Mucosa of gallbladder (tissue), 1 donor: Measurements from ENCODE around the gene SVBP. TPM values are rescaled to one million over a fixed set of nuclear protein-coding genes. Genes with fewer than 3 reads are reported as not detected.
"Not testable (repeated sequence)": the region's sequence is repeated elsewhere in the genome, so short reads cannot be mapped to it uniquely, and the experiment has no call there.

Source experiments
- DNase-seq: peaks from one replicate; pipeline ENCODE4 v3.0.0-alpha.2; 2020; ENCODE audit warnings: low spot score
- total RNA-seq: library from RNA; stranded (reverse); gene quantifications from one replicate; pipeline ENCODE4 v1.2.1, GENCODE V29; 2021
- donor health status: DM: no; HTN: no; CAD: no.

SVBP gene
- 17.8 TPM for total RNA-seq

GRCh38 chr1:42816585-42817439, at the start of gene SVBP, which contains the start of gene ERMAP:
Gene SVBP, minus strand, starts transcription at chr1:42817397. Its CDS starts 853 bp downstream, at chr1:42816544.
Gene ERMAP, plus strand, starts transcription at chr1:42817122. Its CDS starts 13,327 bp downstream, at chr1:42830449.
- DNase-seq = peak; percentile 95

- DNase-seq = no peak
Observed at GRCh38 chr1:42866549-42866948, 49.4 kb upstream of the SVBP start.

- DNase-seq = no peak
Observed at GRCh38 chr1:42861014-42861399, 43.8 kb upstream of the SVBP start.

GRCh38 chr1:42860339-42861013, 43.3 kb upstream of the SVBP start:
- no peak for DNase-seq

GRCh38 chr1:42859366-42859765, 42.2 kb upstream of the SVBP start:
- DNase-seq = not testable (repeated sequence)

GRCh38 chr1:42856554-42856953, 39.4 kb upstream of the SVBP start:
- not testable (repeated sequence) for DNase-seq

GRCh38 chr1:42853116-42853884, 36.1 kb upstream of the SVBP start:
- no peak for DNase-seq

GRCh38 chr1:42852608-42852980, 35.4 kb upstream of the SVBP start:
- no peak for DNase-seq

- DNase-seq = no peak
Observed at GRCh38 chr1:42851960-42852607, 34.9 kb upstream of the SVBP start.

- DNase-seq = no peak
Observed at GRCh38 chr1:42851420-42851819, 34.2 kb upstream of the SVBP start.

- DNase-seq = no peak
Observed at GRCh38 chr1:42849944-42850343, 32.7 kb upstream of the SVBP start.

GRCh38 chr1:42848823-42849537, 31.8 kb upstream of the SVBP start:
- no peak for DNase-seq

GRCh38 chr1:42847721-42848460, 30.7 kb upstream of the SVBP start:
- no peak for DNase-seq

GRCh38 chr1:42847111-42847595, 30.0 kb upstream of the SVBP start:
- no peak for DNase-seq

- DNase-seq = peak; percentile 96
Observed at GRCh38 chr1:42846257-42847110, 29.3 kb upstream of the SVBP start, which contains the start of gene ZNF691. Gene ZNF691, plus strand, starts transcription at chr1:42846613. Its CDS starts 3,046 bp downstream, at chr1:42849659.

GRCh38 chr1:42845866-42846256, 28.7 kb upstream of the SVBP start:
- DNase-seq = no peak

GRCh38 chr1:42845193-42845592, 28.0 kb upstream of the SVBP start:
- no peak for DNase-seq

- DNase-seq = no peak
Observed at GRCh38 chr1:42844592-42845140, 27.5 kb upstream of the SVBP start.
